NB4 (cell line): ENCODE measurements around the gene ARSB.

Experiments
- DNase-seq: peaks from one replicate; pipeline ENCODE4 v3.0.0; 2010; ENCODE audit warnings: low read depth
- H3K4me3 ChIP-seq: one replicate; pipeline ENCODE4 v1.5.1; 2011; ENCODE audit warnings: mild to moderate bottlenecking, low read depth, low read length, moderate library complexity
- MYC ChIP-seq: IDR thresholded peaks from 2 replicates; pipeline ENCODE4 v1.6.1; 2011; ENCODE audit warnings: low read depth, low read length
- POLR2A ChIP-seq: IDR thresholded peaks from 2 replicates; pipeline ENCODE4 v1.6.1; 2011; ENCODE audit warnings: mild to moderate bottlenecking; ENCODE audit not compliant: insufficient read length; ENCODE audit errors: extremely low read depth
- TF ChIP-seq, protein P1 (sequence below): IDR thresholded peaks from 2 replicates; pipeline ENCODE4 v1.6.1; 2011; ENCODE audit warnings: low read depth, low read length
- TF ChIP-seq, protein P2 (sequence below): IDR thresholded peaks from one replicate; pipeline ENCODE4 v1.5.1; 2012; ENCODE audit warnings: low read depth, low read length

The ARSB gene

DNA sequence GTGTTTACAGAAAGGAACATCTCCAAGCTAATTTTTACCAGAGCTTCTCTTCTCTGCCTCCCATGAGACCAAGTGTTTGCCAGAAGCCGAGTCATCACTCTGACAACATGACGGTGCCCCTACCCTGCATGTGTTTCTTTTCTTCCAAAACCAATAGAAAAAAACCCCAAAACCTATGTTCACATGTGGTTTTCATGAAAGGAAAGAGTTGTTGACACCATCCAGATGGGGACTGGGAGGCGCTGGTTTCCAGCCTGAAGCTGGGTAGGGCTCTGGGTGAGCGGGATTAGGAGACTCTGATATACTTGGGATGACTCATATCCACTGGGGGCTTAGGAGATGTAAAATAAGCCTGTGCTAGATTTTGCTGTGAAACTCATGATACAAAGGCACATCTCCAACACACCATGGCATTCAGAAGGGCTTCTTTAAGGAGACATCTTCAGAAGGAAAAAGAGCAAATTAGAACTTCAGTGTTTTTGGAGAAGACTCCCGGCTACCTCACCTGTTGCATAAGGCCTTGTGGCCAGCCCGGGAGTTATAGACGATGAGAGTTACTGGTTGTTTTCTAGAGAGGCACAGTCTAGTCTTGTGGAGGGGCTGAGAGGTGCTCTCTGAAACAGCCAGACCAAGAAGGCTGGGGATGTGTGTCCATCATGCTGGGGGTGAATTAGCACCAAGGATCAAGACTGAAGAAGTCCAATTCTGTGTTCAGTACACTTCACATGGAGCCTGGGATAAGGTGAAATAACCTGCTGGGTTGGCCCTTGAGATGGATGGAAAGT lies 227.6 kb downstream of the ARSB start:
- no peak overlapping the region for H3K4me3 ChIP-seq
- TF ChIP-seq POLR2A, result no peak
- TF ChIP-seq, protein P1, sequence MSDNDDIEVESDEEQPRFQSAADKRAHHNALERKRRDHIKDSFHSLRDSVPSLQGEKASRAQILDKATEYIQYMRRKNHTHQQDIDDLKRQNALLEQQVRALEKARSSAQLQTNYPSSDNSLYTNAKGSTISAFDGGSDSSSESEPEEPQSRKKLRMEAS, result no peak
- TF ChIP-seq, protein P2, sequence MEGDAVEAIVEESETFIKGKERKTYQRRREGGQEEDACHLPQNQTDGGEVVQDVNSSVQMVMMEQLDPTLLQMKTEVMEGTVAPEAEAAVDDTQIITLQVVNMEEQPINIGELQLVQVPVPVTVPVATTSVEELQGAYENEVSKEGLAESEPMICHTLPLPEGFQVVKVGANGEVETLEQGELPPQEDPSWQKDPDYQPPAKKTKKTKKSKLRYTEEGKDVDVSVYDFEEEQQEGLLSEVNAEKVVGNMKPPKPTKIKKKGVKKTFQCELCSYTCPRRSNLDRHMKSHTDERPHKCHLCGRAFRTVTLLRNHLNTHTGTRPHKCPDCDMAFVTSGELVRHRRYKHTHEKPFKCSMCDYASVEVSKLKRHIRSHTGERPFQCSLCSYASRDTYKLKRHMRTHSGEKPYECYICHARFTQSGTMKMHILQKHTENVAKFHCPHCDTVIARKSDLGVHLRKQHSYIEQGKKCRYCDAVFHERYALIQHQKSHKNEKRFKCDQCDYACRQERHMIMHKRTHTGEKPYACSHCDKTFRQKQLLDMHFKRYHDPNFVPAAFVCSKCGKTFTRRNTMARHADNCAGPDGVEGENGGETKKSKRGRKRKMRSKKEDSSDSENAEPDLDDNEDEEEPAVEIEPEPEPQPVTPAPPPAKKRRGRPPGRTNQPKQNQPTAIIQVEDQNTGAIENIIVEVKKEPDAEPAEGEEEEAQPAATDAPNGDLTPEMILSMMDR, result no peak
- TF ChIP-seq MYC, result no peak
- peak; percentile 54 for DNase-seq

DNA sequence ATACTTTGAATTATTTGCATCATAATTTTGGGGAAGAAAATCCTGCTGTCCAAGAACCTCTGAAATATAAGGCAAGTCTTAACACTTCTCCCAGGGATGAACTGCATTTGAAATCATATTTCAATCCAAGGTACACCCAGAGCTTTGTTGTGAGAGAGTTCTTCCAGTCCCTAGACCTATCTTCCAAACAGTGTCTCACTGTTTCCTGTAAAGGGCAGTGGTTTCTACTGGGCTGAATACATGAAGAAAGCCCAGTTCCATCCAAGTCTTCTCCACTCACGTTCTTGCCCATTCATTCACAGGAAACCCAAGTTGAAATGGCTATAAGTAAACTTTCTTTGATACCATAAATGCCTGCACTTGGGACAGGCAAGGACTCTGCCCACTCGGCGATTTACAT lies 228.3 kb downstream of the ARSB start:
- no peak for DNase-seq
- H3K4me3 ChIP-seq, result no peak overlapping the region
- TF ChIP-seq, protein P1, result no peak
- TF ChIP-seq, protein P2, result no peak
- no peak for TF ChIP-seq POLR2A
- TF ChIP-seq MYC, result no peak

DNA sequence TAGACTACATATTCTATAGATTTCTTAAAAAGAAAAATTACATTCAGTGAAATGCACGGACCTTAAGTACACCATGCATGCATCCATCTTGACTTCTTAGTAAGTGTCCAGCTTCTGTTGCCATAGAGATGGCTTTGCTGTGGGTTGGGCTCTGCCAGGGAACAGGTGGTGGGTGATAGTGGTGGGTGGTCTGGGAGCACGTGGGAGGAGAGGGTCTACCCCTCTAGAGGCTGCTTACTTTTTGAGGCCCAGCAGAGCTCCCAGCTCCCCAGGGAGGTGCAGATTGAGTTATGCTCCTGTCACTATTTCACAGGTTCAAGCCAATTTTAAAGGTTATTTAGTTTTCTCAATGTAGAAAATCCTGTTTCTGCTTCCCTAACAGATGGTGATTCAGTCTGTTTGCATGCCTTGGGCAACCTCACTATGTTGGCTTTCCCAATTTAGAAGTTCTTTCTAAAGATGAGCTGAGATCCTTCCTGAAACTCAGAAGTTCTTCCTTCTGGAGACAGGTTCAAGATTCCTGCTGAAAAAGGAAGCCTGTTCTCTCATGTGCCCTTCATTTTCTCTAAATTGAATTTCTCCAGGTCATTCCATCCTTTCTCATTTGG lies 229.2 kb downstream of the ARSB start:
- no peak for TF ChIP-seq MYC
- TF ChIP-seq, protein P2, result no peak
- TF ChIP-seq, protein P1, result no peak
- TF ChIP-seq POLR2A, result no peak

DNA sequence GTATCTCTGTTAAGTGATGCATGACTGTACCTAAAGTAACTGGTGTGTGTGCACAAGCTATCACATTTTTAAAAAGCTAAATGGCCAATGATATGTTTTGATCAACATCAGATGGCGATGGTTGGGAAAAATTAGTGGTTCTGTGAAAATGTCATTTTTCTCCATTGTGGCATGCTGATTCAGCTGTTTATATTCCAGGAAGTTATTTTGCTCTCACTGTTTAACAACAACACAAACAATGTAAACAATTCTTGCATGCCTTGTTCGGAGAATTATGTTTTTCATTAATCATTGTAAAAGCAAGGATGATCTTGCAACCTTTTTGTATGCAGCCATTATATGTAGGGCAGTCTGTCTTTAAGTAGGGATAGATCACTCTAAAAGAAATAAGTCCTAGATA lies 230.5 kb downstream of the ARSB start:
- TF ChIP-seq, protein P1, result no peak
- TF ChIP-seq POLR2A (no peak), MYC (no peak)
- TF ChIP-seq, protein P2, result no peak
- H3K4me3 ChIP-seq, result no peak overlapping the region
- no peak for DNase-seq

More for the DNA sequence above, 229.2 kb downstream of the ARSB start:
- no peak for DNase-seq
- no peak overlapping the region for H3K4me3 ChIP-seq

DNA sequence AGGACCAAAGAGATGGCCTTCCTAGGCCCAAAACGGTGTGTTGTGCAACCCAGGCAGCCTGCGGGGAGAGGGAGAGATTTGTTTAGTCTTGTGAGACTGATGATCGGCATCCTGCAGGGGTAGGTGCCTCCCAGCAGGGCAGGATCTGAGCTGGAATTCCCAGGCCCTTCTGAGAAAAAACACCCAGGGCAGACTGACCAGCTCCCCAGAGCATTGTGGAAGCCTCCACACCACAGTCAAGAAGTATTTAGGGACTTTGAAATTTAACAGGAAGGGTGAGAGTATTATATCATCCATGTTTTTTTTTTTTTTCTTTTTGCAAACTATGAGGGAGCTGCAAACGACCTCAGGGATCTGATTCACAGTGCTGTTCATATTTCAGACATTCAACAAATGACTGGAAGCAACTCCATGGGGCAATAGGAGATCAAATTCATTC lies 232.0 kb downstream of the ARSB start:
- no peak for DNase-seq
- TF ChIP-seq, protein P2, result no peak
- TF ChIP-seq MYC (no peak), POLR2A (no peak)
- TF ChIP-seq, protein P1, result no peak
- H3K4me3 ChIP-seq, result no peak overlapping the region
